Astrocyte (in vitro differentiated cells and primary cell): ENCODE results near the gene NPPA.

Experiments
- CTCF ChIP-seq: IDR thresholded peaks from 2 replicates; pipeline ENCODE4 v1.5.1; 2011; ENCODE audit warnings: low read depth, mild to moderate bottlenecking, inconsistent platforms, low read length, moderate library complexity; ENCODE audit not compliant: insufficient read depth
- EZH2 ChIP-seq: IDR thresholded peaks from 2 replicates; pipeline ENCODE4 v1.6.1; 2012; ENCODE audit warnings: mild to moderate bottlenecking, low read length, inconsistent platforms; ENCODE audit not compliant: insufficient read depth

- TF ChIP-seq CTCF: no peak
- no peak for TF ChIP-seq EZH2
Observed at GRCh38 chr1:11868331-11868980, 20.9 kb upstream of the NPPA start.
